ENCODE results near the gene APC2.

Gene APC2

GRCh38 chr19:1447504-1447903 is 2.4 kb upstream of the APC2 start:
- DNase-seq = no peak

GRCh38 chr19:1447944-1448343 is 2.0 kb upstream of the APC2 start:
- DNase-seq = no peak

GRCh38 chr19:1450735-1451731 is 1.1 kb downstream of the APC2 start:
- no peak for DNase-seq

GRCh38 chr19:1451916-1452801 is 2.2 kb downstream of the APC2 start:
- no peak for DNase-seq

- DNase-seq = no peak
These were observed 3.0 kb downstream of the APC2 start for GRCh38 chr19:1452802-1453524.

GRCh38 chr19:1453525-1454364 is 3.8 kb downstream of the APC2 start:
- DNase-seq = no peak

- DNase-seq = no peak
These were observed 5.0 kb downstream of the APC2 start for GRCh38 chr19:1455002-1455335.

- no peak for DNase-seq
These were observed 5.6 kb downstream of the APC2 start for GRCh38 chr19:1455336-1456120.

- no peak for DNase-seq
These were observed 6.4 kb downstream of the APC2 start for GRCh38 chr19:1456121-1456900.

- DNase-seq = no peak
These were observed 7.3 kb downstream of the APC2 start for GRCh38 chr19:1457031-1457739.

GRCh38 chr19:1457892-1458291 is 8.0 kb downstream of the APC2 start:
- no peak for DNase-seq

GRCh38 chr19:1459479-1459878 is 9.6 kb downstream of the APC2 start:
- no peak for DNase-seq

- DNase-seq = no peak
These were observed 10.4 kb downstream of the APC2 start for GRCh38 chr19:1460033-1460995.

GRCh38 chr19:1461862-1462261 is 11.9 kb downstream of the APC2 start:
- DNase-seq = no peak

GRCh38 chr19:1465191-1466016 is 15.5 kb downstream of the APC2 start:
- no peak for DNase-seq

GRCh38 chr19:1466018-1466460 is 16.1 kb downstream of the APC2 start:
- DNase-seq = no peak

GRCh38 chr19:1466461-1467214 is 16.7 kb downstream of the APC2 start:
- no peak for DNase-seq
